HG03432 (cell line): ENCODE results near the gene MS4A14.
A peak's percentile ranks its signal among the peaks of the same experiment; 100 is the strongest.
"Not testable (repeated sequence)": the region's sequence is repeated elsewhere in the genome, so short reads cannot be mapped to it uniquely, and the experiment has no call there.

Source experiments
- ATAC-seq: cut with Tn5 transposase; IDR thresholded peaks from one replicate; pipeline ENCODE4 v1.9.1; 2021; ENCODE audit warnings: mild to moderate bottlenecking, moderate library complexity; ENCODE audit not compliant: unreplicated experiment

MS4A14 gene

GRCh38 chr11:60378354-60378753, 17.9 kb upstream of the MS4A14 start, which contains the start of gene MS4A7:
TSS of gene MS4A7 (plus strand) at chr11:60378532. CDS start at chr11:60383142, 4,610 bp downstream.
- ATAC-seq = peak; percentile 93

GRCh38 chr11:60389279-60389910, 6.9 kb upstream of the MS4A14 start:
- peak; percentile 91 for ATAC-seq

- ATAC-seq = no peak
Measured at GRCh38 chr11:60390419-60390818, 5.8 kb upstream of the MS4A14 start.

GRCh38 chr11:60392361-60392760, 3.9 kb upstream of the MS4A14 start:
- ATAC-seq = no peak

GRCh38 chr11:60393016-60393415, 3.2 kb upstream of the MS4A14 start:
- no peak for ATAC-seq

GRCh38 chr11:60394666-60395380, 1.4 kb upstream of the MS4A14 start:
- no peak for ATAC-seq

- peak; percentile 90 for ATAC-seq
Measured at GRCh38 chr11:60396799-60397198, 540 bp downstream of the MS4A14 start.

- no peak for ATAC-seq
Measured at GRCh38 chr11:60420015-60420414, 23.8 kb downstream of the MS4A14 start.

- ATAC-seq = no peak
Measured at GRCh38 chr11:60422609-60423008, 26.4 kb downstream of the MS4A14 start.

- ATAC-seq = no peak
Measured at GRCh38 chr11:60428517-60428916, 32.3 kb downstream of the MS4A14 start.

GRCh38 chr11:60429272-60429671, 33.0 kb downstream of the MS4A14 start, which contains the start of gene MS4A5:
TSS of gene MS4A5 (plus strand) at chr11:60429572. CDS start at chr11:60429675, 103 bp downstream.
- ATAC-seq = no peak

GRCh38 chr11:60431251-60431650, 35.0 kb downstream of the MS4A14 start:
- no peak for ATAC-seq

- ATAC-seq = no peak
Measured at GRCh38 chr11:60433401-60433800, 37.1 kb downstream of the MS4A14 start.

- no peak for ATAC-seq
Measured at GRCh38 chr11:60447070-60447469, 50.8 kb downstream of the MS4A14 start.

- ATAC-seq = no peak
Measured at GRCh38 chr11:60447846-60448245, 51.6 kb downstream of the MS4A14 start.

GRCh38 chr11:60451185-60451584, 54.9 kb downstream of the MS4A14 start:
- ATAC-seq = not testable (repeated sequence)

- no peak for ATAC-seq
Measured at GRCh38 chr11:60454212-60454611, 58.0 kb downstream of the MS4A14 start.

GRCh38 chr11:60455531-60456042, 59.3 kb downstream of the MS4A14 start, which contains the start of gene MS4A1:
TSS of gene MS4A1 (plus strand) at chr11:60455847. CDS start at chr11:60462375, 6,528 bp downstream.
- ATAC-seq = peak; percentile 83

GRCh38 chr11:60457576-60457975, 61.3 kb downstream of the MS4A14 start:
- ATAC-seq = peak; percentile 49

- ATAC-seq = no peak
Measured at GRCh38 chr11:60459345-60459744, 63.1 kb downstream of the MS4A14 start.
